AG10803 (cell line): Measurements from ENCODE around the gene SETBP1.

ENCODE experiments used
- DNase-seq: peaks from one replicate; pipeline ENCODE4 v3.0.0; 2010; ENCODE audit warnings: low read depth
- H3K4me3 ChIP-seq: 2 replicates; pipeline ENCODE4 v1.5.1; 2011; ENCODE audit warnings: mild to moderate bottlenecking, low read length, control low read depth
- CTCF ChIP-seq: conservative IDR thresholded peaks from 2 replicates; pipeline ENCODE4 v1.5.1; 2011; ENCODE audit warnings: mild to moderate bottlenecking, low read length, control low read depth, inconsistent platforms

Gene SETBP1

GRCh38 chr18:44826418-44827259 lies 146.0 kb downstream of the SETBP1 start:
- DNase-seq, result peak; percentile 95
- no peak for TF ChIP-seq CTCF
- no peak overlapping the region for H3K4me3 ChIP-seq

GRCh38 chr18:44828080-44828479 lies 147.4 kb downstream of the SETBP1 start:
- DNase-seq, result no peak

GRCh38 chr18:44830581-44830980 lies 149.9 kb downstream of the SETBP1 start:
- H3K4me3 ChIP-seq, result no peak overlapping the region
- no peak for TF ChIP-seq CTCF
- DNase-seq, result no peak

More at GRCh38 chr18:44828080-44828479, 147.4 kb downstream of the SETBP1 start:
- no peak for TF ChIP-seq CTCF
- no peak overlapping the region for H3K4me3 ChIP-seq

- no peak overlapping the region for H3K4me3 ChIP-seq
- no peak for DNase-seq
- no peak for TF ChIP-seq CTCF
Observed at GRCh38 chr18:44833786-44834185, 153.1 kb downstream of the SETBP1 start.

- no peak overlapping the region for H3K4me3 ChIP-seq
- no peak for DNase-seq
- TF ChIP-seq CTCF, result no peak
Observed at GRCh38 chr18:44834867-44835469, 154.3 kb downstream of the SETBP1 start.

- H3K4me3 ChIP-seq, result no peak overlapping the region
Observed at GRCh38 chr18:44835703-44836102, 155.0 kb downstream of the SETBP1 start.

More at GRCh38 chr18:44835703-44836102, 155.0 kb downstream of the SETBP1 start:
- TF ChIP-seq CTCF, result no peak
- no peak for DNase-seq
